Measurements from ENCODE around the gene ZNF644. TPM values are rescaled to one million over a fixed set of nuclear protein-coding genes. Genes with fewer than 3 reads are reported as not detected.

Gene ZNF644
- total RNA-seq, 1 experiment from 2014 or later, result 36.5 TPM

DNA sequence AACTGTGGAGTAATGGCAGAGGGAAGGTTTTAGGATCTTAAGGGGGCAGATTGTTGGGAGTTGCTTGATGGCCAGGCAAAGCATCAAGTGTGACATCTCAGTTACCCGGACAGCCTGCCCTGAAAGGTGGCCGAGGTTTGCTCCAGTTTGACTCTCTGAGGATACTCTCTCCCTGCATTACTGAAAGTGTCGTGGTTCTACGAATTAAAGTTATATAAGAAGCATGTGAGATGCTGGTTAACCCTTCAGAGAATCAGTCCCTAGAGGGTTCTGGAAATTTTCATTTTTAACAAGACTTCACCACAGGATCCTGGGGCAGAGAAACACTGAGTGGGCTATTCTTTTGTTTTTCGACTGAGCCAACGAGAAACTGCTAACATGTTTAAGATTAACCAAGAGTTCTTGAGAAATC, 689 bp upstream of the ZNF644 start:
- Histone ChIP-seq H3F3A (ENCODE audit: insufficient read depth, low read depth) (peaks cover 25% of the 10 kb centered on the region; the same call in 1 of the 2 replicates), H3K4me3 (peak overlapping the region; percentile 74), H3K27ac (peak overlapping the region; percentile 98), H2AFZ (peak overlapping the region; percentile 85), H3K36me3 (ENCODE audit: low read depth) (peaks cover 31% of the 10 kb centered on the region), H3K9me3 (ENCODE audit: insufficient read depth, low read depth) (no peaks in the 10 kb centered on the region), H3K9me2 (ENCODE audit: insufficient read depth) (no peaks in the 10 kb centered on the region), H3K79me2 (ENCODE audit: low read depth) (peaks cover 50% of the 10 kb centered on the region), H3K4me2 (peak overlapping the region; percentile 78), H3K27me3 (ENCODE audit: insufficient read depth, low read depth) (no peaks in the 10 kb centered on the region), H3K4me1 (replicated peaks; ENCODE audit: insufficient read depth) (peaks cover 43% of the 10 kb centered on the region), H4K20me1 (ENCODE audit: insufficient read depth) (peaks cover 18% of the 10 kb centered on the region)
- no TSS peak for BruUV-seq (replicated peaks)
- POLR2A ChIA-PET (ENCODE audit: unreplicated experiment), result interaction anchor here (0.5 to 1.0 kb wide), 8 partner anchors 18 to 1118 kb away, joined by 3 to 18 read pairs (median 4); no protein-coding TSS in a partner anchor
- CTCF ChIA-PET, result no interaction called here
- TF ChIP-seq, protein P1, sequence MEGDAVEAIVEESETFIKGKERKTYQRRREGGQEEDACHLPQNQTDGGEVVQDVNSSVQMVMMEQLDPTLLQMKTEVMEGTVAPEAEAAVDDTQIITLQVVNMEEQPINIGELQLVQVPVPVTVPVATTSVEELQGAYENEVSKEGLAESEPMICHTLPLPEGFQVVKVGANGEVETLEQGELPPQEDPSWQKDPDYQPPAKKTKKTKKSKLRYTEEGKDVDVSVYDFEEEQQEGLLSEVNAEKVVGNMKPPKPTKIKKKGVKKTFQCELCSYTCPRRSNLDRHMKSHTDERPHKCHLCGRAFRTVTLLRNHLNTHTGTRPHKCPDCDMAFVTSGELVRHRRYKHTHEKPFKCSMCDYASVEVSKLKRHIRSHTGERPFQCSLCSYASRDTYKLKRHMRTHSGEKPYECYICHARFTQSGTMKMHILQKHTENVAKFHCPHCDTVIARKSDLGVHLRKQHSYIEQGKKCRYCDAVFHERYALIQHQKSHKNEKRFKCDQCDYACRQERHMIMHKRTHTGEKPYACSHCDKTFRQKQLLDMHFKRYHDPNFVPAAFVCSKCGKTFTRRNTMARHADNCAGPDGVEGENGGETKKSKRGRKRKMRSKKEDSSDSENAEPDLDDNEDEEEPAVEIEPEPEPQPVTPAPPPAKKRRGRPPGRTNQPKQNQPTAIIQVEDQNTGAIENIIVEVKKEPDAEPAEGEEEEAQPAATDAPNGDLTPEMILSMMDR (conservative IDR thresholded peaks at IDR 0.05), result no peak
- TF ChIP-seq EZH2 (IDR thresholded peaks at IDR 0.05; ENCODE audit: low read depth), result no peak
- intact Hi-C loops (cut with micrococcal nuclease; ENCODE audit: unreplicated experiment), result loop anchor here (5.0 to 10.0 kb wide), 2 partner anchors 70 to 142 kb away; no protein-coding TSS in a partner anchor
- peak in 1 of 2 experiments; percentile 32 for DNase-seq

DNA sequence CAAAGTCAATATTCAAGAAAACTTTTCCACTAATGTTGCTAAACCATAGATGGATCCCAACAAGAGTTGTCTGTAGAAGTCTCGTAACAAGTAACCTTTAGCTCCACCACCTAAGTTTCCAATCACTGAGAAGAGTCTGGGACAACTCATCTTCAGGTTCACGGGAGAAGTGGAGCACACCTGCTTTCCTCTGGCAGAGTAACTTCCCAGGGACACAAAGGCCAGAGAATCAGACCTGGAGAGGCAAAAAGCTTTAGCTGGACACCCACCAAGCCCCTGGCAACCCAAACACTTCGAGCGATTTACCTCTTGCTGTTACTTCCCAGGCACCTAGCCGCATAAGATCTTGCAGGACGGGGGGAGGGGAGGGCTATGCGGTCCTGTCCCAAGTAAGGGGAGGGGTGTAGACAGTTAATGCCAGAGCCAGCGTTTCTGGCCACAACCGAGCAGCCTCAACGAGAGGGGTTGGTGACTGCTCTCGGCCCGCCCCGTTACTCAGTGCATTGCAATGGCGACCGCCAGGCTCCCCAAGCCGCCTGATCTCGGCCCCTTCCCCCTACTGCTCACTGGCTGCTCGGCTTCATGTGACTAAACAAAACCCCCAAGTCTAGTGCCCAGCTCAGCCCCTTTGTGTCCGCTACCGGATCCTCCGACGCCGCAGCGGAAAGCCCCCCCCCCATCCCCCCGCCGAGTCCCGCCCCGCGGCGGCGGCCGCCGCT, 709 bp downstream of the ZNF644 start:
- intact Hi-C loops (cut with micrococcal nuclease; ENCODE audit: unreplicated experiment), result loop anchor here (5.0 to 10.0 kb wide), 2 partner anchors 71 to 144 kb away; no protein-coding TSS in a partner anchor
- peak; percentile 73 to 83 for DNase-seq
- H3K27me3 ChIP-seq (ENCODE audit: insufficient read depth, low read depth), result no peaks in the 10 kb centered on the region
- H2AFZ ChIP-seq, result no peak overlapping the region; the same call in 1 of the 2 replicates
- peaks cover 64% of the 10 kb centered on the region for H3K79me2 ChIP-seq (ENCODE audit: low read depth)
- no peak for TF ChIP-seq EZH2 (IDR thresholded peaks at IDR 0.05; ENCODE audit: low read depth)
- H4K20me1 ChIP-seq (ENCODE audit: insufficient read depth), result peaks cover 32% of the 10 kb centered on the region
- H3K36me3 ChIP-seq (ENCODE audit: low read depth), result peaks cover 41% of the 10 kb centered on the region
- BruUV-seq (replicated peaks), result TSS peak; percentile 63
- peaks cover 57% of the 10 kb centered on the region for H3K4me1 ChIP-seq (replicated peaks; ENCODE audit: insufficient read depth)
- no peaks in the 10 kb centered on the region for H3K9me2 ChIP-seq (ENCODE audit: insufficient read depth)
- H3K9me3 ChIP-seq (ENCODE audit: insufficient read depth, low read depth), result no peaks in the 10 kb centered on the region
- H3K4me3 ChIP-seq, result peak overlapping the region; percentile 74
- H3F3A ChIP-seq (ENCODE audit: insufficient read depth, low read depth), result peaks cover 26% of the 10 kb centered on the region; the same call in 1 of the 2 replicates
- POLR2A ChIA-PET (ENCODE audit: unreplicated experiment), result interaction anchor here (0.6 to 0.8 kb wide), 2 partner anchors 144 to 160 kb away, joined by 3 to 8 read pairs; no protein-coding TSS in a partner anchor
- peak overlapping the region; percentile 83 for H3K4me2 ChIP-seq
- H3K27ac ChIP-seq, result peak overlapping the region; percentile 98
- CTCF ChIA-PET, result interaction anchor here (0.6 kb wide), 1 partner anchor 34 kb away, joined by 8 read pairs; no protein-coding TSS in a partner anchor

DNA sequence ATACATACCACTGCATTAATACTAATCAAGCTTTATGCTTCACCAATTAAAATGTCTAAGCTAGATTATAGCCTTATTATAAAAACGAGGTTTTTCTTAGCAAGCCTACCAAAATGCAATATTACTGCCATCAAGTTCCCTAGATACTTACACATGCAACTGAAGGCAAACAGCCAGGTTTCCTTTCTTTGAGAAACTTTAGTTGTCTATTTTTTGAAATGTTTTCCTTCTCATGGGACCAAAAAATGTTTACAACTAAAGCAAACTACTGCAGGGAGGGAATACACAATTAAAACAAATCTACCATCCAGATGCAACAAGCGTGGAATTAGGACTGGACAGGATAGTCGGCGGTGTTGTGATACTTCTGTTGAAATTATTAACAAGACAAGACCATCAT, 1.3 kb downstream of the ZNF644 start:
- intact Hi-C loops (cut with micrococcal nuclease; ENCODE audit: unreplicated experiment), result loop anchor here (5.0 to 10.0 kb wide), 2 partner anchors 72 to 144 kb away; no protein-coding TSS in a partner anchor
- Histone ChIP-seq H3K27ac (peak overlapping the region; percentile 98; the same call in 1 of the 2 replicates), H3K36me3 (ENCODE audit: low read depth) (peaks cover 48% of the 10 kb centered on the region), H3K9me3 (ENCODE audit: insufficient read depth, low read depth) (no peaks in the 10 kb centered on the region), H3K9me2 (ENCODE audit: insufficient read depth) (no peaks in the 10 kb centered on the region), H3K4me2 (peak overlapping the region; percentile 83), H3K27me3 (ENCODE audit: insufficient read depth, low read depth) (no peaks in the 10 kb centered on the region), H3K79me2 (ENCODE audit: low read depth) (peaks cover 70% of the 10 kb centered on the region), H3K4me3 (peak overlapping the region; percentile 74), H4K20me1 (ENCODE audit: insufficient read depth) (peaks cover 39% of the 10 kb centered on the region), H3K4me1 (replicated peaks; ENCODE audit: insufficient read depth) (peaks cover 64% of the 10 kb centered on the region), H3F3A (ENCODE audit: insufficient read depth, low read depth) (peaks cover 30% of the 10 kb centered on the region; the same call in 1 of the 2 replicates), H2AFZ (no peak overlapping the region)
- POLR2A ChIA-PET (ENCODE audit: unreplicated experiment), result interaction anchor here (0.8 kb wide), 1 partner anchor 144 kb away, joined by 8 read pairs; no protein-coding TSS in a partner anchor
- CTCF ChIA-PET, result no interaction called here
- no peak for TF ChIP-seq EZH2 (IDR thresholded peaks at IDR 0.05; ENCODE audit: low read depth)
- TF ChIP-seq, protein P1 (conservative IDR thresholded peaks at IDR 0.05), result no peak
- no TSS peak for BruUV-seq (replicated peaks)
- DNase-seq, result peak in 1 of 2 experiments; percentile 10
